Activated naive CD8-positive, alpha-beta T cell (primary cell): ENCODE measurements around the gene UNC79.

Experiments
- H3K27ac Mint-ChIP-seq: one replicate; pipeline ENCODE4 v1.8.0; 2021; ENCODE audit warnings: mixed read lengths
- H3K27me3 Mint-ChIP-seq: one replicate; pipeline ENCODE4 v1.8.0; 2021; ENCODE audit warnings: mixed read lengths
- H3K36me3 Mint-ChIP-seq: one replicate; pipeline ENCODE4 v1.8.0; 2021; ENCODE audit warnings: mixed read lengths
- H3K4me1 Mint-ChIP-seq: one replicate; pipeline ENCODE4 v1.8.0; 2021; ENCODE audit warnings: low read depth, mixed read lengths
- H3K4me3 Mint-ChIP-seq: one replicate; pipeline ENCODE4 v1.8.0; 2021; ENCODE audit warnings: mild to moderate bottlenecking, mixed read lengths
- H3K9me3 Mint-ChIP-seq: one replicate; pipeline ENCODE4 v1.8.0; 2021; ENCODE audit warnings: low read depth, mixed read lengths

Gene UNC79

DNA sequence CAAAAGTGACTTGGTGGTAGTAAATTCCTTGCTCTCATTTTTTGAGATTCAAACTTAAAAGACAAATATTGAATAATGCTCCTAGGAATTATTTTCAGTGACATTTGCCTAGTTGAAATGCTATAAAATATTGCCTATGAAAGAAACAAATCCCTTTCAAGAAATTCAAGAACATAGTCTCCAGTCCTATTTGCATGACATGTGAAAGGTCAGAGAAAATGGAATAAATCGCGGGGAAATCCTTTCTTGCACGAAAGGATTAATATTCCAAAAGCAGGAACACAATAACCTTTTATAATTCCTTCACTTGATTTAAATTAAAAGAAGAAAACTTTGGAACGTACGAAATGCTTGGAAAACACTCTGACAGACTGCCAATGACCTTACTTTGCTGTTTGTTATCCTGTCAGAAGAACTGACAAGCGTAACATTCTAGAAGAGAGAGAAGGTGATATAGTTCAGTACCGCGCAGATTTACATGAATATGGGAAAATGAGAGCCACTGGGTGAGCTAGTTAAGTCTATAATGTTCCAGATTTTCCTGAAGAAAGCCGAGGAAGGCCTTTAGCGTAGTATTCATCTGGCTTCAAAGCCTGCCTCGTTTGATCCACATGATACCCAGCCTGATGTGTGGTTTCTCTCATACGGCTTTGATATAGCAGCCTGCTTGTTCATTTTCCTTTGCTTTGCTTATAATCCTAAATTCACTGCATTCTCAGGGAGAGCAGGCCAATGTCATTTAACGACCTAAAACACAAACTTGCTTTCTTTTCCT, 254.6 kb downstream of the UNC79 start:
- no peak overlapping the region for H3K4me3 Mint-ChIP-seq
- no peak overlapping the region for H3K27ac Mint-ChIP-seq
- no peaks in the 10 kb centered on the region for H3K36me3 Mint-ChIP-seq
- peaks cover 4% of the 10 kb centered on the region for H3K9me3 Mint-ChIP-seq
- H3K27me3 Mint-ChIP-seq = peaks cover 21% of the 10 kb centered on the region
- no peaks in the 10 kb centered on the region for H3K4me1 Mint-ChIP-seq

DNA sequence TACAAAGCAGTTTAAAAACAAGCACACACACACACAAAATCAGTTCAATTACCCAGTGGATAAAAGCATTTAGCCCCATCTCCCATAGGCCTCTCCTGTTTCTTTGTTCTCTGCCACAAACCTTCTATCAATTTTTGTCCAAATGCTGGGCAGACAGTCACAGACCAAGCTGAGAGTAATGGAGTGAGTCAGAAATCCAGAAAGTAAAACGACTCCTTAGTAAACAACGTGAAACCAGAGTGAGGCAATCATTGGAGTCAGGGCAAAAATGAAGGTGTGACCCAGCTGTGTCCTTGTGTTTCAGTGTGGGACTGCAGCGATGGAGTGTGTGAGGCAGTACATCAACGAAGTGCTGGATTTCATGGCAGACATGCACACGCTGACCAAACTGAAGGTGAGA, 255.5 kb downstream of the UNC79 start:
- no peaks in the 10 kb centered on the region for H3K4me1 Mint-ChIP-seq
- no peaks in the 10 kb centered on the region for H3K36me3 Mint-ChIP-seq

DNA sequence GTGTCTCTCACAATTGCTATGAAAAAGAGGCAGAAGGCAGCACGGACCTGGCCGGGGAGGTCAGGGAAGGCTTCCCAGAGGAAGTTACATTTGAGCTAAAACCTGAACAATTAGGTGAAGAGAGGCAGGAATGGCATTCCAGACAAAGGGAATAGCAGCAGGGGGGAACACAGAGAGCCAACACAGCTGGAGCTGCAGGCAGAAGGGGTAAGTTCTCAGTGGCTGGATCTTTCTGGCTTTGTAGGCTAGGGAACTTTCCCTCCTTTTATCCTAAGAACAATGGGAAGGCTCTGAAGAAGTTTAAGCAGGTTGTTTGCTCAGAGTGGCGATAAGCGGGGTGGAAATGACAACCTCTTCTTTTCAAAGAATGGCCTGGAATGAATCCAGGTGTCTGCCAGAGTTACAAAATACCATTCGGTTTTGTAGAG, 257.5 kb downstream of the UNC79 start:
- peaks cover 4% of the 10 kb centered on the region for H3K9me3 Mint-ChIP-seq
- peaks cover 28% of the 10 kb centered on the region for H3K27me3 Mint-ChIP-seq

More for the DNA sequence above, 255.5 kb downstream of the UNC79 start:
- Mint-ChIP-seq H3K4me3 (no peak overlapping the region), H3K27ac (no peak overlapping the region), H3K27me3 (peaks cover 24% of the 10 kb centered on the region), H3K9me3 (peaks cover 4% of the 10 kb centered on the region)

DNA sequence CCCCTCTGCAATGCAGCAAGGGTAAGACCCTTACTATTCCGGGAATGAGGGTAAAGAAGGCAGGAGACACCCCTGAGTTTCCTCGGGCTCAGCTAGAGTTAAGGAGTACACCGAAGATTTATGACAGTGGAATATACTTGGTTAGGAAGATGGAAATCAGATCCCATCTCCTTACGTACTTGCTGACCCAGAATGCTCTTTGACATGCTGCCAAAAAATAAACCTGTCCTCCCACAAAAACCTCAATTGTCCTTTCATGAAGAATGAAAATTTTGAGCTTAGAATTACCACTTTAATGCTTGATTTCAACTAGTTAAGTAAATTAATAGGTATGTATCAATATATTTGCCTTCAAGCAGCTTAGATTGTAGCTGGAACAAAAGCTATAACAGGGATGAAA, 258.1 kb downstream of the UNC79 start:
- H3K27me3 Mint-ChIP-seq = peaks cover 31% of the 10 kb centered on the region
- no peaks in the 10 kb centered on the region for H3K36me3 Mint-ChIP-seq
- no peak overlapping the region for H3K27ac Mint-ChIP-seq
- no peak overlapping the region for H3K4me3 Mint-ChIP-seq
- no peaks in the 10 kb centered on the region for H3K4me1 Mint-ChIP-seq
- peaks cover 4% of the 10 kb centered on the region for H3K9me3 Mint-ChIP-seq

More for the DNA sequence above, 257.5 kb downstream of the UNC79 start:
- Mint-ChIP-seq H3K36me3 (no peaks in the 10 kb centered on the region), H3K27ac (no peak overlapping the region), H3K4me1 (no peaks in the 10 kb centered on the region), H3K4me3 (no peak overlapping the region)

DNA sequence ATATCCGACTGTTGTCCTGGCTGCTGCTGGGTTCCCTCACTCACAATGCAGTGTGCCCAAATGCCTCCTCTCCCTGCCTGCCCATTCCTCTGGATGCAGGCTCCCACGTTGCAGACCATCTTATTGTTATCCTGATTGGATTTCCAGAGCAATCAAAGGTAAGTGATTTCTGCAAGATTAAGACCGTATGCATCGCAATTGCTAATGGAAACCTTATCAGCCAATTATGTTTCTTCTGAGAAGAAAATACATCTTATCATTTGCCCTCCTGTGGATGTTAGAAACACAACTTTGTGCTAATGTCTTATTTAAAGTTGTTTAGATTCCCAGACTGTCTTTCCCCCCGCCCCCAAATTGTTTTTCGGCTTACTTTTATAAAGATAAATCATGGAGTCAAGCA, 259.4 kb downstream of the UNC79 start:
- no peak overlapping the region for H3K4me3 Mint-ChIP-seq
- H3K27me3 Mint-ChIP-seq = peaks cover 33% of the 10 kb centered on the region
- peaks cover 4% of the 10 kb centered on the region for H3K9me3 Mint-ChIP-seq
- H3K27ac Mint-ChIP-seq = no peak overlapping the region
- no peaks in the 10 kb centered on the region for H3K4me1 Mint-ChIP-seq
- no peaks in the 10 kb centered on the region for H3K36me3 Mint-ChIP-seq

DNA sequence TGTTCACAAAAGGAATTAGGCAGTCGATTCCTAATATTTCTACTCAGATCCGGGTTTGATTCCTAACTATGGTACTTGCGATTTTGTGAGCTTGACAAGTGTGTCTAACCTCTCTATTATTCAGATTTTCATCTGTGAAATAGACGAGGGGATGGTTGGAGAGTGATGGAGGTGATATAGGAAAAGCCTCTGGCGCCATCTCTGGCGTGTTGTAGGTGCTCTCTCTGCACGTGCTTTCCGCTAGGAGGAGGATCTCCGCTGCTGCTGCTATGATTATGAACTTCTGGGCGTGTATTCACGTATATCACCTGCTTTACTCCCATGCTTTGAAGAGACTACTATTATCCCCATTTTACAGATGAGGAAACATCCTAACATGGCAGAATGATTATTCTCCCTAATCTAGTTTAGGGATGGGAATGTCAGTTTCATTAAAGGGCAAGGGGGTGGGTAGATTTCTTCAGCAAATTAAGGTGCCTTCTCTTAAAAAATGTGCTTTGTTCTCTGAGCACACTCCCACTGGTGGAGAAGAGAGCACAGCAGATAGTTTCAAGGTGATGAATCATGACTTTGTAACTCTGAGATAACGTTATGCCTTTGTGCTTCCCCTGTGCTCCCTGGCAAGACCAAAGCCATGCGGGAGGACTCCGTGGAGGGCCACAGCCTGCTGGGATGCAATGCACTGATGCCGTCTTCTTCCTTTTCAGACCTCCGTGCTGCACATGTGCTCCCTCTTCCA, 260.5 kb downstream of the UNC79 start:
- no peaks in the 10 kb centered on the region for H3K4me1 Mint-ChIP-seq
- no peak overlapping the region for H3K4me3 Mint-ChIP-seq
- no peak overlapping the region for H3K27ac Mint-ChIP-seq
- no peaks in the 10 kb centered on the region for H3K36me3 Mint-ChIP-seq
- peaks cover 28% of the 10 kb centered on the region for H3K27me3 Mint-ChIP-seq
- H3K9me3 Mint-ChIP-seq = peaks cover 8% of the 10 kb centered on the region

DNA sequence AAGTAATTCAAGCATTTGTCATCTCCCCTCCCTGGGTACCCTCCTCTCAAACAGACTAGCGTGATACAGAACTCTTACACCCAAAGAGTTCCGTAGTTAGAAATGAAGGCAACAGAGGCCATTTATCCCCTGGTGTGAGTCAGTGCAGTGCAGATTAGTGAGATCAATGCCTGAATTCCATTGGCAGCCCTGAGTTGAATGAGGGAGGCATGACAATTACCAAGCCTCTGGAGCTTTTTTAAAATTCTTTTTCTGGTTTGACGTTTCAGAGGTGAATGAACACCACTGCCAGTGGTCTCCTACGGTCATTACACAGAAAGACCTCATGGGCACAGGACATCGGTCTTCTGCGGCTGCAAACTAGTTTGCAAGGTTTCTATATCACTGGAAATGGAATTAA, 263.2 kb downstream of the UNC79 start:
- H3K9me3 Mint-ChIP-seq = peaks cover 11% of the 10 kb centered on the region
- peaks cover 19% of the 10 kb centered on the region for H3K27me3 Mint-ChIP-seq
- no peaks in the 10 kb centered on the region for H3K36me3 Mint-ChIP-seq
- no peaks in the 10 kb centered on the region for H3K4me1 Mint-ChIP-seq
- no peak overlapping the region for H3K27ac Mint-ChIP-seq
- no peak overlapping the region for H3K4me3 Mint-ChIP-seq

DNA sequence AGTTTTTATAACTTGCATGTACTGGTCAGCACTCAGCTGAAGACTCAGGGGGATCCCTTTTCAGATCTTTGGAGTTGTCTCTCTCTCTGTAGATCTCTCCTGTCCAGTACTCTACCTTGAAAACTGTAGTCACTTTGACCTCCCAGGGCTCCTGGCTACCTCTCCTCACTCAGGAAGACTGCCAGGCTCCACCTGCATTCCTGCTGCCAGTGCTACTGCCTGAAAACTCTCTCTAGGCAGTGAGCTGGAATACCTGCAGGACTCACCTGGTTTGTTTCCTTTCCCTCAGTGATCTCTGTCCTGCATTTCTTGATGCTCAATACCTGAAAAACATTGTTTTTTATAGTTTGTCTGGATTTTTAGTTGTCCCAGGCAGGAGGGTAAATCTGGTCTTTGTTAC, 270.2 kb downstream of the UNC79 start:
- no peaks in the 10 kb centered on the region for H3K4me1 Mint-ChIP-seq
- H3K27me3 Mint-ChIP-seq = peaks cover 11% of the 10 kb centered on the region
- no peaks in the 10 kb centered on the region for H3K36me3 Mint-ChIP-seq
- H3K27ac Mint-ChIP-seq = no peak overlapping the region
- H3K4me3 Mint-ChIP-seq = no peak overlapping the region
- peaks cover 24% of the 10 kb centered on the region for H3K9me3 Mint-ChIP-seq

DNA sequence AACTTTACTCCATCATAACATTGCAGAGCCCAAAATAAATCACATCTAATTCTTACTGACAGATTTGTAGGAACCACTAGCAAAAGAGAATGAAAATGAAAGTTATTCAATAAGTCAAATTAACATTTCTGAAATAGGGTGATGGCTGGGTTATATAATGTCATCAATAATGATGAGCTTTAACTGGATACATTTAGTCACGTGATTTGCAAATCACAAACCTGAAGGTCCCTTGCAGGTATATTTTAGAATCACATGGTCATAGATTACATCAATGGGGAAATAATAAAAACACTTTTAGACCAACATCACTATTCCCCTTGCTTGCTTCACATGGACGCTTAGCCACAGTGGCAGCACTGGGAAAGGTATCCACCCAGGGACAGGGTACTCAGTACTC, 270.8 kb downstream of the UNC79 start:
- Mint-ChIP-seq H3K27ac (no peak overlapping the region), H3K4me3 (no peak overlapping the region), H3K36me3 (no peaks in the 10 kb centered on the region), H3K9me3 (peaks cover 22% of the 10 kb centered on the region), H3K4me1 (no peaks in the 10 kb centered on the region), H3K27me3 (peaks cover 11% of the 10 kb centered on the region)

DNA sequence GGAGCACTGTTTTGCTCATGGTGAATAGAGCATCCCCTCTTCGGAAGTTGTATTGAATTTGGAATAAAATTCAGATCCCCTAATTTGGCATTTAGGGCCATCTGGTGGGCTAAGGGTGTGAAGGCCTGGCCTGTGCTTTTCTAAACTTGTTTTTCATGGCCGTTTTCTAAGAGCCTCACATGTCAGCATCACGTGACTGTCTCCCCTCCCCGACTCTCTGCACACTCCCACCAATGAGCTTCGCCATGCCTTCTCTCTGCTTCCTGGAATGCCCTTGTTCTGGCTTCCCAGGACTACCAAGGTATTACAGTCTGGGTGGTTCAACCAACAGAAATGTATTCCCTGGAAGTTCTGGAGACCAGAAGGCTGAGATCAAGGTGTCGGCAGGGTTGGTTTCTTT, 272.2 kb downstream of the UNC79 start:
- Mint-ChIP-seq H3K27me3 (peaks cover 11% of the 10 kb centered on the region), H3K4me3 (no peak overlapping the region), H3K4me1 (no peaks in the 10 kb centered on the region), H3K27ac (no peak overlapping the region), H3K36me3 (no peaks in the 10 kb centered on the region), H3K9me3 (peaks cover 18% of the 10 kb centered on the region)

DNA sequence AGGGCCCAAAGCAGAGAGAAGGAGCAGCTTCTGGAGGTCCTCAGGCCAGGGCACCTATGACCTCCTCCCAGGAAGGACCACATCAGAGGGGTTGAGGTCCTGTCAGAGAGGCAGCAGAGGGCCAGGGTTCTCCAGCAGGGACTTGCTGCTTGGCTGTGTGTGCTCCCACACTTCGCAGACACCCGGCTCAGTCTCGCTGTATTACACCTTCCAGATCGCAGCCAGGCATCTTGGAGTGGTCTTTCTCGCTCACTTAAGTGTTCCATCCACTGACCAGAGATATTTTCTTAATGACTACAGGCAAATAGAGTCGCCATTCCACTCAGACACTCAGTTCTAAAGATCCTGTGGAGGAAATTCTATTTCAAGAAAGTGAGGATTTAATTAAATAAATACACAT, 273.2 kb downstream of the UNC79 start:
- H3K4me3 Mint-ChIP-seq = no peak overlapping the region
- peaks cover 18% of the 10 kb centered on the region for H3K9me3 Mint-ChIP-seq
- no peaks in the 10 kb centered on the region for H3K4me1 Mint-ChIP-seq
- no peak overlapping the region for H3K27ac Mint-ChIP-seq
- no peaks in the 10 kb centered on the region for H3K36me3 Mint-ChIP-seq
- H3K27me3 Mint-ChIP-seq = peaks cover 11% of the 10 kb centered on the region

DNA sequence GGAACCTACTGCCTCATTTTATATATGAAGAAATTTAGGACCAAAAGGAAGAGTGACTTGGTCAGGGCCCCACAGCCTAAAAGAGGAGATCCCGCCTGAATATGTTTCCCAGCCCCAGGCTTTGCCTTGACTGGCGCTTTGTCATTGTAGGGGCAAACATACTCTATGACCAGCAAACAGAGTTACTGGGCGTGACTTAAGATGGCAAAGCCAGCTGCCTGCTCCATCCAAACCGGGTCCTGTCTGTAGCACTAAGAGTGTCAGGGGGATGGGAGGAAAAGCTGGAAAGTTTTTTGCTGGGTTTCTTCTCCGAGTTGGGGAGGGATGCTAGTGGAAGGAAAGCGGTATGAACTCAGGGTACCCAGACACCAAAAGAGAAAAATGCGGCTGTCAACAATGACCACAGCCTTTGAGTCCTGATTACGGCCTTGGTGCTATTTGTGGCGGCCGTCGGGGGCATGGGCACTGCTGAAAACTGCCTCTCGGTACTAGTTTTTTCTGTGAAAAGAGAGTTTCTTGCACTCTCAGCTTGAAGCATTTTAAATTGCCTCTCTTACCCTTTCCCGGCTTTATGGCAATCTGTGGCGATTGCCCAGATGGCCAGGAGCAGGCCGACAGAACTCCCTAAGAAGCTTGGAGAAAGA, 274.9 kb downstream of the UNC79 start:
- Mint-ChIP-seq H3K27me3 (peaks cover 11% of the 10 kb centered on the region), H3K36me3 (no peaks in the 10 kb centered on the region), H3K4me3 (no peak overlapping the region), H3K4me1 (no peaks in the 10 kb centered on the region), H3K27ac (no peak overlapping the region), H3K9me3 (peaks cover 5% of the 10 kb centered on the region)

DNA sequence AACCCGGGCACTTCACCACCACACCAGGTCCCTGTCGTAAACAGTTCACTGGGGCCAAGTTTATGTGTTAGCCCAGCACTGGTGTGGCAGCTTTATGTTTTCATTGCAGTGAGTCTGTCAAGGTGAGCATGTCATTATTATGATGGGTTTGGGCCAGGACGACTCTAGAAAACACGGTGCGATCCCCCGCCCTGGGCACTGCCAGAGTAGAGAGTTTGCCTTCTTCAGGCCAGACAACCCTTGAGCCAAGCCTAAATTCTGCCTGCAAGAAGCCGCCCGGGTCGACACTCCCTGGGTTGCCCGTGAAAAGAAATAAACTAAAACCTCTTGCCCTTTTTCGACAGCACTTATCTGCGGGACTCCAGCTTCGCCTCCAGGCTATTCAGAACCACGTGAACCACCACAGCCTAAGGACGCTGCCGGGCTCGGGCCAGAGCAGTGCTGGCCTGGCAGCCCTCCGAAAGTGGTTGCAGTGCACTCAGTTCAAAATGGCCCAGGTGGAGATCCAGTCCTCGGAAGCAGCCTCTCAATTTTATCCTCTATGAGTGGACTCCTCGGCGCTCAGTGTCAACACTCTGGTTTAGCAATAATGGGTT, 275.7 kb downstream of the UNC79 start:
- Mint-ChIP-seq H3K4me3 (no peak overlapping the region), H3K36me3 (no peaks in the 10 kb centered on the region), H3K27ac (no peak overlapping the region), H3K9me3 (peaks cover under 1% of the 10 kb centered on the region), H3K4me1 (no peaks in the 10 kb centered on the region), H3K27me3 (peaks cover 11% of the 10 kb centered on the region)

DNA sequence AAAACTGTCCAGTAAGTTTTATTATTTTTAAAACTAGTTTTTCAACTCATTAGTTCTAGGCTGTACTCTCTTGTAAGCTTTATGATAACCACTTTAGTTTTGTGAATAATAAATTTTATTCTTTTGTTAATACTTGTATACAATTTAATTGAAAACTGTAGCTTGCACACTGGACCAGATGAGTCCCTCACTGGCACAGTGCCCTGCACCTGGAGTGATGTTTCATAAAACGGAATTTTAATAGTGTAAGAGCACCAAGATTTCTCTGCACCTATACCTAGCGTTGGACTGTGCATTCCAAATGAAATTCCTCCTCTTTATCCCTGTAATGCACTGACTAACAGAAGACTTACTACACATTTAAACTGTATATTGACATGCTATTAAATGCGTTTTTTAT, 276.7 kb downstream of the UNC79 start:
- no peaks in the 10 kb centered on the region for H3K36me3 Mint-ChIP-seq
- H3K4me3 Mint-ChIP-seq = no peak overlapping the region
- no peak overlapping the region for H3K27ac Mint-ChIP-seq
- H3K9me3 Mint-ChIP-seq = no peaks in the 10 kb centered on the region
- peaks cover 6% of the 10 kb centered on the region for H3K27me3 Mint-ChIP-seq
- H3K4me1 Mint-ChIP-seq = no peaks in the 10 kb centered on the region

DNA sequence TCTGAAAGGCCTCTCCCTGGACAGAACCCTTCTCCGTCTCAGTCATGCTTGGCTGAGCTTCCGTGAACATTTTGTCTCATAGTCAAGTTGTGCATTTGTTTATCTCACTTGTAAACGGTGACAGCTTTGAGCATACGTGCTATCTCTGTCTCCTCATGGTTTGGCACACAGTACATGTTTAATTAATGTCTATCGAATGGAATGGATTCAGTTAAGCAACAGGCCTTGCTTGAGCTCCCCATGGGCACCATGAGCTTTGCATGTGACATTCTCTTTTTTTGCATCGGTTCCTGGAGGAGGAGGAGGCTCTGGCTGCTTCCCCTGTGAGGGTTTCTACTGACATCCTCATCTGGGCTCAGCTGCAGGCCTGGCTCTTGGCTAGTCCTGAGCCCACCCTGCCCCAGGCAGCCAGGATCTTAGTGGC, 277.6 kb downstream of the UNC79 start:
- peaks cover under 1% of the 10 kb centered on the region for H3K27me3 Mint-ChIP-seq
- H3K36me3 Mint-ChIP-seq = no peaks in the 10 kb centered on the region
- H3K9me3 Mint-ChIP-seq = no peaks in the 10 kb centered on the region
- H3K4me3 Mint-ChIP-seq = no peak overlapping the region
- H3K27ac Mint-ChIP-seq = no peak overlapping the region
- no peaks in the 10 kb centered on the region for H3K4me1 Mint-ChIP-seq
